HEK293 (cell line): Measurements from ENCODE around the gene PPP4C.

Source experiments
- CTCF ChIA-PET: fragments of 350-600 bp; formaldehyde crosslinking; extraction: SDS; loops from one replicate; lab custom pipeline; 2021; ENCODE audit warnings: antibody characterized with exemption; lab: Yijun Ruan, JAX
- POLR2A ChIA-PET: fragments of 300-600 bp; formaldehyde crosslinking; extraction: SDS; loops from one replicate; lab custom pipeline; 2020; ENCODE audit warnings: antibody characterized with exemption, inconsistent platforms; lab: Yijun Ruan, JAX
- H3K27ac ChIP-seq: fragments of 200-500 bp; sonication (Bioruptor generic); 2 replicates; pipeline ENCODE4 v1.5.1; 2014; ENCODE audit warnings: low read depth, low read length, control low read depth, inconsistent platforms; ENCODE audit errors: extremely low read depth
- H3K36me3 ChIP-seq, 2 experiments: fragments of 200-500 bp in 1 of 2; sonication (Bioruptor generic) in 1 of 2; 1 replicate in 1 of 2; 2 replicates in 1 of 2; pipeline ENCODE4 v1.5.1; 2014 to 2017; ENCODE audit warnings: inconsistent platforms in 2 of 2, low read length in 2 of 2; ENCODE audit not compliant: control insufficient read depth in 2 of 2, insufficient read depth in 1 of 2
- H3K4me1 ChIP-seq: fragments of 200-500 bp; sonication (Bioruptor generic); 2 replicates; pipeline ENCODE4 v1.5.1; 2014; ENCODE audit warnings: mild to moderate bottlenecking, low read length, inconsistent platforms; ENCODE audit not compliant: control insufficient read depth, insufficient read depth
- H3K4me3 ChIP-seq: 2 replicates; pipeline ENCODE4 v1.5.1; 2011; ENCODE audit warnings: low read depth, mild to moderate bottlenecking, control low read depth, low read length, moderate library complexity
- H3K9me3 ChIP-seq: fragments of 200-500 bp; sonication (Bioruptor generic); 2 replicates; pipeline ENCODE4 v1.5.1; 2014; ENCODE audit warnings: low read depth, low read length, inconsistent platforms; ENCODE audit not compliant: control insufficient read depth, insufficient read depth
- EGR2 ChIP-seq: fragments of 450-650 bp; formaldehyde crosslinking; IDR thresholded peaks from 2 replicates; pipeline ENCODE4 v1.5.1; 2016; ENCODE audit warnings: low read depth, missing biosample characterization, missing genetic modification characterization
- FEZF1 ChIP-seq: fragments of 450-650 bp; formaldehyde crosslinking; IDR thresholded peaks from 2 replicates; pipeline ENCODE4 v1.5.1; 2016; ENCODE audit warnings: missing biosample characterization, missing genetic modification characterization
- GLIS2 ChIP-seq: fragments of 450-650 bp; formaldehyde crosslinking; IDR thresholded peaks from 2 replicates; pipeline ENCODE4 v1.5.1; 2016; ENCODE audit warnings: missing biosample characterization, missing genetic modification characterization
- INSM2 ChIP-seq: fragments of 450-650 bp; formaldehyde crosslinking; IDR thresholded peaks from 2 replicates; pipeline ENCODE4 v1.5.1; 2016; ENCODE audit warnings: missing biosample characterization, missing genetic modification characterization
- KLF17 ChIP-seq: fragments of 450-650 bp; formaldehyde crosslinking; IDR thresholded peaks from 2 replicates; pipeline ENCODE4 v1.5.1; 2016; ENCODE audit warnings: missing biosample characterization, missing genetic modification characterization
- KLF8 ChIP-seq: fragments of 450-650 bp; formaldehyde crosslinking; IDR thresholded peaks from 2 replicates; pipeline ENCODE4 v1.5.1; 2016; ENCODE audit warnings: missing biosample characterization, missing genetic modification characterization
- PRDM6 ChIP-seq: fragments of 450-650 bp; formaldehyde crosslinking; IDR thresholded peaks from 2 replicates; pipeline ENCODE4 v1.5.1; 2017; ENCODE audit warnings: missing biosample characterization, missing genetic modification characterization
- SCRT2 ChIP-seq: fragments of 450-650 bp; formaldehyde crosslinking; IDR thresholded peaks from 2 replicates; pipeline ENCODE4 v1.5.1; 2016; ENCODE audit warnings: missing biosample characterization, missing genetic modification characterization
- WT1 ChIP-seq: fragments of 450-650 bp; formaldehyde crosslinking; IDR thresholded peaks from 2 replicates; pipeline ENCODE4 v1.5.1; 2016; ENCODE audit warnings: missing biosample characterization, missing genetic modification characterization
- ZEB2 ChIP-seq: fragments of 450-650 bp; formaldehyde crosslinking; IDR thresholded peaks from 2 replicates; pipeline ENCODE4 v1.5.1; 2016; ENCODE audit warnings: missing biosample characterization, missing genetic modification characterization
- ZNF214 ChIP-seq: fragments of 450-650 bp; formaldehyde crosslinking; IDR thresholded peaks from 2 replicates; pipeline ENCODE4 v1.5.1; 2017; ENCODE audit warnings: missing biosample characterization, mild to moderate bottlenecking, missing genetic modification characterization, borderline replicate concordance
- ZNF239 ChIP-seq: fragments of 450-650 bp; formaldehyde crosslinking; IDR thresholded peaks from 2 replicates; pipeline ENCODE4 v1.5.1; 2016; ENCODE audit warnings: missing biosample characterization, missing genetic modification characterization
- ZNF248 ChIP-seq: fragments of 450-650 bp; formaldehyde crosslinking; IDR thresholded peaks from 2 replicates; pipeline ENCODE4 v1.5.1; 2017; ENCODE audit warnings: missing biosample characterization, missing genetic modification characterization
- ZNF366 ChIP-seq: fragments of 450-650 bp; formaldehyde crosslinking; conservative IDR thresholded peaks from 2 replicates; pipeline ENCODE4 v1.5.1; 2016; ENCODE audit warnings: missing biosample characterization, missing genetic modification characterization
- ZNF596 ChIP-seq: fragments of 450-650 bp; IDR thresholded peaks from 2 replicates; pipeline ENCODE4 v1.5.0; 2018; ENCODE audit warnings: missing biosample characterization, mild to moderate bottlenecking, missing genetic modification characterization, moderate library complexity
- ZNF600 ChIP-seq: fragments of 450-650 bp; formaldehyde crosslinking; IDR thresholded peaks from 2 replicates; pipeline ENCODE4 v1.5.1; 2016; ENCODE audit warnings: missing biosample characterization, missing genetic modification characterization
- ZNF701 ChIP-seq: fragments of 450-650 bp; formaldehyde crosslinking; IDR thresholded peaks from 2 replicates; pipeline ENCODE4 v1.5.1; 2016; ENCODE audit warnings: missing biosample characterization, missing genetic modification characterization
- ZNF792 ChIP-seq: fragments of 450-650 bp; formaldehyde crosslinking; IDR thresholded peaks from 2 replicates; pipeline ENCODE4 v1.5.1; 2016; ENCODE audit warnings: missing biosample characterization, missing genetic modification characterization
- TF ChIP-seq, protein P1 (sequence below): fragments of 450-650 bp; formaldehyde crosslinking; IDR thresholded peaks from 2 replicates; pipeline ENCODE4 v1.5.1; 2016; ENCODE audit warnings: missing biosample characterization, missing genetic modification characterization, low read depth
- TF ChIP-seq, protein P2 (sequence below): fragments of 450-650 bp; formaldehyde crosslinking; IDR thresholded peaks from 2 replicates; pipeline ENCODE4 v1.5.1; 2016; ENCODE audit warnings: missing biosample characterization, missing genetic modification characterization, borderline replicate concordance

Gene PPP4C

DNA sequence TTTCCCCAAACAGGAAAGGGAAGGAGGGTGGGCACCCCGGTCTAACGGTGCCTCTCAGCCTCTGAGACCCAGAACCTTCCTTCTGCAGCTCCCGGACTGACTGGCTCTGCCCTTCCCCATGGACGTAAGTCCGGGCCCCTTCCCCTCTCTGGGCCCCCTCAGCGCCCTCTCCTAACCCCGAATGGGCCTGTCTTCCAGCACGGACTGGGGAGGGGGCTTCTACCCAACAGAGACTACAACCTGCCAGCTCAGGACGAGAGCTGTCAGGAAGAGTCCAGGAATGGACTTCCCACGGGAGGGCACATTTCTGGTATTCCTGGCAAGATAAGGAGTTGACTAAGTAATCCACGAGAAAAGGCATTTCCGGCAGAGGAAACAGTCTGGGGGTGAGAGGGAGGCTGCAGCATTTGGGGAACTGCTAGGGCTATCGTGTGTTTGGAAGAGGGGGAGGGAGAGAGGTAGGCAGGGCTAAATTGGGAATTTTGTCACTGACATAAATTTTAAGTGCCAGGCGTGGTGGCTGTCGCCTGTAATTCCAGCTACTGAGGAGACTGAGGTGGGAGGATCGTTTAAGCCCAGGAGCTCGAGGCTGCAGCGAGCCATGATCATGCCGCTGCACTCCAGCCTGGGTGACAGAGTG lies 22.3 kb upstream of the PPP4C start (continued):
- TF ChIP-seq PRDM6 (tag by site-specific recombination) (no peak; the same call in 1 of the 2 replicates), ZNF366 (tag by site-specific recombination) (no peak), ZNF248 (tag by site-specific recombination) (no peak), ZNF214 (tag by site-specific recombination) (no peak), ZNF239 (tag by site-specific recombination) (no peak), KLF17 (peak; percentile 93), EGR2 (tag by site-specific recombination) (peak; percentile 85), ZEB2 (peak; percentile 13; the same call in 1 of the 2 replicates), ZNF792 (no peak), KLF8 (peak; percentile 40), WT1 (tag by site-specific recombination) (peak; percentile 34), FEZF1 (tag by site-specific recombination) (peak; percentile 16; the same call in 1 of the 2 replicates)

GRCh38 chr16:30054451-30054850 lies 21.3 kb upstream of the PPP4C start:
- H3K4me3 ChIP-seq, result no peak overlapping the region
- CTCF ChIA-PET, result interaction anchor here (0.9 to 2.9 kb wide), 9 partner anchors 9 to 363 kb away, joined by 3 to 25 read pairs (median 6); partner anchors contain the start of gene ALDOA
- H3K27ac ChIP-seq, result no peak overlapping the region
- peaks cover under 1 to 16% of the 10 kb centered on the region in 2 experiments; a peak in 2 of 3 replicates for H3K36me3 ChIP-seq
- no peaks in the 10 kb centered on the region for H3K9me3 ChIP-seq
- H3K4me1 ChIP-seq, result peaks cover 3% of the 10 kb centered on the region; the same call in 1 of the 2 replicates
- POLR2A ChIA-PET, result interaction anchor here (0.6 to 6.5 kb wide), 4 partner anchors 10 to 815 kb away, joined by 5 to 66 read pairs (median 6); partner anchors contain the start of gene ALDOA
- TF ChIP-seq INSM2 (0 out of 2 replicates have a peak, but pooled peaks have one; percentile 12), ZNF600 (tag by site-specific recombination) (no peak)
- TF ChIP-seq, all 188 proteins: peak for 1

- H3K9me3 ChIP-seq, result no peaks in the 10 kb centered on the region
- peaks cover 3% of the 10 kb centered on the region; the same call in 1 of the 2 replicates for H3K4me1 ChIP-seq
- no peak overlapping the region for H3K4me3 ChIP-seq
- POLR2A ChIA-PET, result interaction anchor here (0.6 to 6.5 kb wide), 4 partner anchors 9 to 814 kb away, joined by 3 to 66 read pairs (median 6); partner anchors contain the start of gene ALDOA
- H3K27ac ChIP-seq, result no peak overlapping the region
- H3K36me3 ChIP-seq, result peaks cover 3 to 22% of the 10 kb centered on the region in 2 experiments; a peak in 2 of 3 replicates
- CTCF ChIA-PET, result interaction anchor here (0.5 to 2.9 kb wide), 19 partner anchors 8 to 566 kb away, joined by 3 to 25 read pairs (median 4); partner anchors contain the start of genes ALDOA and C16orf92
- TF ChIP-seq, protein P1, sequence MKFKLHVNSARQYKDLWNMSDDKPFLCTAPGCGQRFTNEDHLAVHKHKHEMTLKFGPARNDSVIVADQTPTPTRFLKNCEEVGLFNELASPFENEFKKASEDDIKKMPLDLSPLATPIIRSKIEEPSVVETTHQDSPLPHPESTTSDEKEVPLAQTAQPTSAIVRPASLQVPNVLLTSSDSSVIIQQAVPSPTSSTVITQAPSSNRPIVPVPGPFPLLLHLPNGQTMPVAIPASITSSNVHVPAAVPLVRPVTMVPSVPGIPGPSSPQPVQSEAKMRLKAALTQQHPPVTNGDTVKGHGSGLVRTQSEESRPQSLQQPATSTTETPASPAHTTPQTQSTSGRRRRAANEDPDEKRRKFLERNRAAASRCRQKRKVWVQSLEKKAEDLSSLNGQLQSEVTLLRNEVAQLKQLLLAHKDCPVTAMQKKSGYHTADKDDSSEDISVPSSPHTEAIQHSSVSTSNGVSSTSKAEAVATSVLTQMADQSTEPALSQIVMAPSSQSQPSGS (tag by site-specific recombination), result no peak
- no peak for TF ChIP-seq GLIS2 (tag by site-specific recombination)
- no peak for TF ChIP-seq ZNF701 (tag by site-specific recombination)
- TF ChIP-seq, protein P2, sequence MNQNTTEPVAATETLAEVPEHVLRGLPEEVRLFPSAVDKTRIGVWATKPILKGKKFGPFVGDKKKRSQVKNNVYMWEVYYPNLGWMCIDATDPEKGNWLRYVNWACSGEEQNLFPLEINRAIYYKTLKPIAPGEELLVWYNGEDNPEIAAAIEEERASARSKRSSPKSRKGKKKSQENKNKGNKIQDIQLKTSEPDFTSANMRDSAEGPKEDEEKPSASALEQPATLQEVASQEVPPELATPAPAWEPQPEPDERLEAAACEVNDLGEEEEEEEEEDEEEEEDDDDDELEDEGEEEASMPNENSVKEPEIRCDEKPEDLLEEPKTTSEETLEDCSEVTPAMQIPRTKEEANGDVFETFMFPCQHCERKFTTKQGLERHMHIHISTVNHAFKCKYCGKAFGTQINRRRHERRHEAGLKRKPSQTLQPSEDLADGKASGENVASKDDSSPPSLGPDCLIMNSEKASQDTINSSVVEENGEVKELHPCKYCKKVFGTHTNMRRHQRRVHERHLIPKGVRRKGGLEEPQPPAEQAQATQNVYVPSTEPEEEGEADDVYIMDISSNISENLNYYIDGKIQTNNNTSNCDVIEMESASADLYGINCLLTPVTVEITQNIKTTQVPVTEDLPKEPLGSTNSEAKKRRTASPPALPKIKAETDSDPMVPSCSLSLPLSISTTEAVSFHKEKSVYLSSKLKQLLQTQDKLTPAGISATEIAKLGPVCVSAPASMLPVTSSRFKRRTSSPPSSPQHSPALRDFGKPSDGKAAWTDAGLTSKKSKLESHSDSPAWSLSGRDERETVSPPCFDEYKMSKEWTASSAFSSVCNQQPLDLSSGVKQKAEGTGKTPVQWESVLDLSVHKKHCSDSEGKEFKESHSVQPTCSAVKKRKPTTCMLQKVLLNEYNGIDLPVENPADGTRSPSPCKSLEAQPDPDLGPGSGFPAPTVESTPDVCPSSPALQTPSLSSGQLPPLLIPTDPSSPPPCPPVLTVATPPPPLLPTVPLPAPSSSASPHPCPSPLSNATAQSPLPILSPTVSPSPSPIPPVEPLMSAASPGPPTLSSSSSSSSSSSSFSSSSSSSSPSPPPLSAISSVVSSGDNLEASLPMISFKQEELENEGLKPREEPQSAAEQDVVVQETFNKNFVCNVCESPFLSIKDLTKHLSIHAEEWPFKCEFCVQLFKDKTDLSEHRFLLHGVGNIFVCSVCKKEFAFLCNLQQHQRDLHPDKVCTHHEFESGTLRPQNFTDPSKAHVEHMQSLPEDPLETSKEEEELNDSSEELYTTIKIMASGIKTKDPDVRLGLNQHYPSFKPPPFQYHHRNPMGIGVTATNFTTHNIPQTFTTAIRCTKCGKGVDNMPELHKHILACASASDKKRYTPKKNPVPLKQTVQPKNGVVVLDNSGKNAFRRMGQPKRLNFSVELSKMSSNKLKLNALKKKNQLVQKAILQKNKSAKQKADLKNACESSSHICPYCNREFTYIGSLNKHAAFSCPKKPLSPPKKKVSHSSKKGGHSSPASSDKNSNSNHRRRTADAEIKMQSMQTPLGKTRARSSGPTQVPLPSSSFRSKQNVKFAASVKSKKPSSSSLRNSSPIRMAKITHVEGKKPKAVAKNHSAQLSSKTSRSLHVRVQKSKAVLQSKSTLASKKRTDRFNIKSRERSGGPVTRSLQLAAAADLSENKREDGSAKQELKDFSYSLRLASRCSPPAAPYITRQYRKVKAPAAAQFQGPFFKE (tag by site-specific recombination), result no peak
- TF ChIP-seq ZNF792, result no peak
- TF ChIP-seq ZNF596 (tag by site-specific recombination), result no peak
- TF ChIP-seq SCRT2 (tag by site-specific recombination), result peak; percentile 38; the same call in 1 of the 2 replicates
Measured at GRCh38 chr16:30054959-30055553, 20.7 kb upstream of the PPP4C start.
